ENCODE measurements around the gene AMN. TPM values are rescaled to one million over a fixed set of nuclear protein-coding genes. Genes with fewer than 3 reads are reported as not detected.
"Not testable (repeated sequence)": the region's sequence is repeated elsewhere in the genome, so short reads cannot be mapped to it uniquely, and the experiment has no call there.

The AMN gene
- total RNA-seq, 1 experiment from 2014 or later, result 70.7 TPM

GRCh38 chr14:102875652-102876051 is 46.8 kb upstream of the AMN start:
- Mint-ChIP-seq H3K27ac (ENCODE audit: unreplicated experiment) (no peak overlapping the region), H3K4me3 (ENCODE audit: unreplicated experiment) (no peak overlapping the region), H3K27me3 (ENCODE audit: insufficient read depth, unreplicated experiment) (no peaks in the 10 kb centered on the region), H3K4me1 (ENCODE audit: low read depth, unreplicated experiment) (peaks cover 22% of the 10 kb centered on the region), H3K36me3 (ENCODE audit: insufficient read depth, unreplicated experiment) (peaks cover 29% of the 10 kb centered on the region), H3K9me3 (ENCODE audit: unreplicated experiment) (no peaks in the 10 kb centered on the region)
- Histone ChIP-seq H3K4me1 (peaks cover 23% of the 10 kb centered on the region), H3K36me3 (ENCODE audit: control insufficient read depth, insufficient read depth, low read length) (peaks cover 1% of the 10 kb centered on the region; the same call in 1 of the 2 replicates), H3K27me3 (replicated peaks; ENCODE audit: control insufficient read depth, insufficient read depth, low read length) (no peaks in the 10 kb centered on the region), H3K4me3 (ENCODE audit: low read depth, low read length) (no peak overlapping the region), H3K9me3 (no peaks in the 10 kb centered on the region)
- ChIA-PET CTCF (no interaction called here), POLR2A (no interaction called here)
- peak in 1 of 2 experiments; percentile 19 for TF ChIP-seq CTCF (IDR thresholded peaks at IDR 0.05; ENCODE audit: insufficient read depth in 1 of 2, low read depth in 1 of 2, low read length in 1 of 2, severe bottlenecking in 1 of 2, unreplicated experiment in 1 of 2)
- no peak for DNase-seq
- no TSS peak for BruUV-seq (replicated peaks)
- intact Hi-C loops (cut with micrococcal nuclease; ENCODE audit: unreplicated experiment), result loop anchor here (5.0 to 10.0 kb wide), 2 partner anchors 42 to 101 kb away; partner anchors contain the start of gene TRAF3

GRCh38 chr14:102877511-102877910 is 45.0 kb upstream of the AMN start:
- not testable (repeated sequence) for H3K4me3 Mint-ChIP-seq (ENCODE audit: unreplicated experiment)
- CTCF ChIA-PET, result interaction anchor here (0.7 kb wide), 1 partner anchor 222 kb away, joined by 3 read pairs; no protein-coding TSS in a partner anchor

GRCh38 chr14:102878174-102878969 is 44.1 kb upstream of the AMN start:
- no TSS peak for BruUV-seq (replicated peaks)
- no peaks in the 10 kb centered on the region for H3K27me3 ChIP-seq (replicated peaks; ENCODE audit: control insufficient read depth, insufficient read depth, low read length)
- peaks cover 17% of the 10 kb centered on the region for H3K4me1 ChIP-seq
- DNase-seq, result peak in 1 of 2 experiments; percentile 43
- intact Hi-C loops (cut with micrococcal nuclease; ENCODE audit: unreplicated experiment), result loop anchor here (5.0 to 10.0 kb wide), 2 partner anchors 39 to 104 kb away; partner anchors contain the start of gene TRAF3
- ChIA-PET CTCF (interaction anchor here (1.2 kb wide), 1 partner anchor 184 kb away, joined by 3 read pairs; no protein-coding TSS in a partner anchor), POLR2A (no interaction called here)
- H3K9me3 ChIP-seq, result no peaks in the 10 kb centered on the region
- no peak overlapping the region for H3K4me3 ChIP-seq (ENCODE audit: low read depth, low read length)
- Mint-ChIP-seq H3K9me3 (ENCODE audit: unreplicated experiment) (no peaks in the 10 kb centered on the region), H3K4me3 (ENCODE audit: unreplicated experiment) (no peak overlapping the region), H3K4me1 (ENCODE audit: low read depth, unreplicated experiment) (peaks cover 12% of the 10 kb centered on the region), H3K36me3 (ENCODE audit: insufficient read depth, unreplicated experiment) (peaks cover 19% of the 10 kb centered on the region), H3K27me3 (ENCODE audit: insufficient read depth, unreplicated experiment) (no peaks in the 10 kb centered on the region), H3K27ac (ENCODE audit: unreplicated experiment) (no peak overlapping the region)
- no peaks in the 10 kb centered on the region for H3K36me3 ChIP-seq (ENCODE audit: control insufficient read depth, insufficient read depth, low read length)
- TF ChIP-seq CTCF (IDR thresholded peaks at IDR 0.05; ENCODE audit: insufficient read depth in 1 of 2, low read depth in 1 of 2, low read length in 1 of 2, severe bottlenecking in 1 of 2, unreplicated experiment in 1 of 2), result peak in 1 of 2 experiments; percentile 8

More at GRCh38 chr14:102877511-102877910, 45.0 kb upstream of the AMN start:
- POLR2A ChIA-PET; H3K9me3 ChIP-seq; H3K27ac Mint-ChIP-seq (ENCODE audit: unreplicated experiment); DNase-seq; H3K36me3 ChIP-seq (ENCODE audit: control insufficient read depth, insufficient read depth, low read length); H3K9me3 Mint-ChIP-seq (ENCODE audit: unreplicated experiment); H3K27me3 ChIP-seq (replicated peaks; ENCODE audit: control insufficient read depth, insufficient read depth, low read length); H3K4me3 ChIP-seq (ENCODE audit: low read depth, low read length); BruUV-seq (replicated peaks); H3K27me3 Mint-ChIP-seq (ENCODE audit: insufficient read depth, unreplicated experiment): not testable (repeated sequence)
- peaks cover 23% of the 10 kb centered on the region for H3K4me1 ChIP-seq
- peaks cover 16% of the 10 kb centered on the region for H3K36me3 Mint-ChIP-seq (ENCODE audit: insufficient read depth, unreplicated experiment)
- peaks cover 20% of the 10 kb centered on the region for H3K4me1 Mint-ChIP-seq (ENCODE audit: low read depth, unreplicated experiment)
- intact Hi-C loops (cut with micrococcal nuclease; ENCODE audit: unreplicated experiment), result loop anchor here (5.0 to 10.0 kb wide), 2 partner anchors 40 to 103 kb away; partner anchors contain the start of gene TRAF3
